Measurements from ENCODE around the gene FAF1.

GRCh38 chr1:50973255-50973654 is 13.2 kb upstream of the FAF1 start:
- TF ChIP-seq, protein P1, sequence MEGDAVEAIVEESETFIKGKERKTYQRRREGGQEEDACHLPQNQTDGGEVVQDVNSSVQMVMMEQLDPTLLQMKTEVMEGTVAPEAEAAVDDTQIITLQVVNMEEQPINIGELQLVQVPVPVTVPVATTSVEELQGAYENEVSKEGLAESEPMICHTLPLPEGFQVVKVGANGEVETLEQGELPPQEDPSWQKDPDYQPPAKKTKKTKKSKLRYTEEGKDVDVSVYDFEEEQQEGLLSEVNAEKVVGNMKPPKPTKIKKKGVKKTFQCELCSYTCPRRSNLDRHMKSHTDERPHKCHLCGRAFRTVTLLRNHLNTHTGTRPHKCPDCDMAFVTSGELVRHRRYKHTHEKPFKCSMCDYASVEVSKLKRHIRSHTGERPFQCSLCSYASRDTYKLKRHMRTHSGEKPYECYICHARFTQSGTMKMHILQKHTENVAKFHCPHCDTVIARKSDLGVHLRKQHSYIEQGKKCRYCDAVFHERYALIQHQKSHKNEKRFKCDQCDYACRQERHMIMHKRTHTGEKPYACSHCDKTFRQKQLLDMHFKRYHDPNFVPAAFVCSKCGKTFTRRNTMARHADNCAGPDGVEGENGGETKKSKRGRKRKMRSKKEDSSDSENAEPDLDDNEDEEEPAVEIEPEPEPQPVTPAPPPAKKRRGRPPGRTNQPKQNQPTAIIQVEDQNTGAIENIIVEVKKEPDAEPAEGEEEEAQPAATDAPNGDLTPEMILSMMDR (IDR thresholded peaks at IDR 0.05; ENCODE audit: extremely low read depth in 1 of 2, insufficient read depth in 1 of 2, low read depth in 1 of 2, low read length in 2 of 2), result no peak
- TF ChIP-seq POLR2AphosphoS5 (IDR thresholded peaks at IDR 0.05; ENCODE audit: insufficient read depth, low read depth, low read length) (no peak), POLR2A (IDR thresholded peaks at IDR 0.05; ENCODE audit: low read depth, low read length) (no peak)
